ENCODE results near the gene EXOSC10.
"Not testable (repeated sequence)": the region's sequence is repeated elsewhere in the genome, so short reads cannot be mapped to it uniquely, and the experiment has no call there.

DNA sequence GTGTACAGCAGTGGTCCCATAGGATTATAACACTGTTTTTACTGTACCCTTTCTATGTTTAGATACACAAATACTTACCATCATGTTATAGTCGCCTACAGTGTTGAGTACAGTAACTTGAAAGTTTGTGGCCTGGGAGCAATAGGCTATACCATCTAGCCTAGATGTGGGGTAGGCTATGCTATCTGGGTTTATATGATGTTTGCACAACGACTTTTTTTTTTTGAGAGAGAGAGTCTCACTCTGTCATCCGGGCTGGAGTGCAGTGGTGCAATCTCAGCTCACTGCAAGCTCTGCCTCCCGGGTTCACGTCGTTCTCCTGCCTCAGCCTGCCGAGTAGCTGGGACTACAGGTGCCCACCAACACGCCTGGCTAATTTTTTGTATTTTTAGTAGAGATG, 80.3 kb downstream of the EXOSC10 start:
- TF ChIP-seq, protein P1, sequence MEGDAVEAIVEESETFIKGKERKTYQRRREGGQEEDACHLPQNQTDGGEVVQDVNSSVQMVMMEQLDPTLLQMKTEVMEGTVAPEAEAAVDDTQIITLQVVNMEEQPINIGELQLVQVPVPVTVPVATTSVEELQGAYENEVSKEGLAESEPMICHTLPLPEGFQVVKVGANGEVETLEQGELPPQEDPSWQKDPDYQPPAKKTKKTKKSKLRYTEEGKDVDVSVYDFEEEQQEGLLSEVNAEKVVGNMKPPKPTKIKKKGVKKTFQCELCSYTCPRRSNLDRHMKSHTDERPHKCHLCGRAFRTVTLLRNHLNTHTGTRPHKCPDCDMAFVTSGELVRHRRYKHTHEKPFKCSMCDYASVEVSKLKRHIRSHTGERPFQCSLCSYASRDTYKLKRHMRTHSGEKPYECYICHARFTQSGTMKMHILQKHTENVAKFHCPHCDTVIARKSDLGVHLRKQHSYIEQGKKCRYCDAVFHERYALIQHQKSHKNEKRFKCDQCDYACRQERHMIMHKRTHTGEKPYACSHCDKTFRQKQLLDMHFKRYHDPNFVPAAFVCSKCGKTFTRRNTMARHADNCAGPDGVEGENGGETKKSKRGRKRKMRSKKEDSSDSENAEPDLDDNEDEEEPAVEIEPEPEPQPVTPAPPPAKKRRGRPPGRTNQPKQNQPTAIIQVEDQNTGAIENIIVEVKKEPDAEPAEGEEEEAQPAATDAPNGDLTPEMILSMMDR (IDR thresholded peaks at IDR 0.05; ENCODE audit: poor library complexity, severe bottlenecking), result not testable (repeated sequence)
- TF ChIP-seq POLR2AphosphoS5 (IDR thresholded peaks at IDR 0.05); EZH2 (IDR thresholded peaks at IDR 0.05; ENCODE audit: borderline replicate concordance, insufficient read depth, low read length, poor library complexity, severe bottlenecking); TAF1 (IDR thresholded peaks at IDR 0.05; ENCODE audit: low read depth); SMC3 (conservative IDR thresholded peaks at IDR 0.05; ENCODE audit: poor library complexity); EP300 (conservative IDR thresholded peaks at IDR 0.05; ENCODE audit: poor library complexity, severe bottlenecking); RAD21 (conservative IDR thresholded peaks at IDR 0.05): not testable (repeated sequence)
- TF ChIP-seq, protein P2, sequence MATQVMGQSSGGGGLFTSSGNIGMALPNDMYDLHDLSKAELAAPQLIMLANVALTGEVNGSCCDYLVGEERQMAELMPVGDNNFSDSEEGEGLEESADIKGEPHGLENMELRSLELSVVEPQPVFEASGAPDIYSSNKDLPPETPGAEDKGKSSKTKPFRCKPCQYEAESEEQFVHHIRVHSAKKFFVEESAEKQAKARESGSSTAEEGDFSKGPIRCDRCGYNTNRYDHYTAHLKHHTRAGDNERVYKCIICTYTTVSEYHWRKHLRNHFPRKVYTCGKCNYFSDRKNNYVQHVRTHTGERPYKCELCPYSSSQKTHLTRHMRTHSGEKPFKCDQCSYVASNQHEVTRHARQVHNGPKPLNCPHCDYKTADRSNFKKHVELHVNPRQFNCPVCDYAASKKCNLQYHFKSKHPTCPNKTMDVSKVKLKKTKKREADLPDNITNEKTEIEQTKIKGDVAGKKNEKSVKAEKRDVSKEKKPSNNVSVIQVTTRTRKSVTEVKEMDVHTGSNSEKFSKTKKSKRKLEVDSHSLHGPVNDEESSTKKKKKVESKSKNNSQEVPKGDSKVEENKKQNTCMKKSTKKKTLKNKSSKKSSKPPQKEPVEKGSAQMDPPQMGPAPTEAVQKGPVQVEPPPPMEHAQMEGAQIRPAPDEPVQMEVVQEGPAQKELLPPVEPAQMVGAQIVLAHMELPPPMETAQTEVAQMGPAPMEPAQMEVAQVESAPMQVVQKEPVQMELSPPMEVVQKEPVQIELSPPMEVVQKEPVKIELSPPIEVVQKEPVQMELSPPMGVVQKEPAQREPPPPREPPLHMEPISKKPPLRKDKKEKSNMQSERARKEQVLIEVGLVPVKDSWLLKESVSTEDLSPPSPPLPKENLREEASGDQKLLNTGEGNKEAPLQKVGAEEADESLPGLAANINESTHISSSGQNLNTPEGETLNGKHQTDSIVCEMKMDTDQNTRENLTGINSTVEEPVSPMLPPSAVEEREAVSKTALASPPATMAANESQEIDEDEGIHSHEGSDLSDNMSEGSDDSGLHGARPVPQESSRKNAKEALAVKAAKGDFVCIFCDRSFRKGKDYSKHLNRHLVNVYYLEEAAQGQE (IDR thresholded peaks at IDR 0.05; ENCODE audit: borderline replicate concordance), result not testable (repeated sequence)
